ENCODE measurements around the gene PKP1.

Gene PKP1

GRCh38 chr1:201324821-201325677 lies 41.7 kb downstream of the PKP1 start:
- H4K20me1 ChIP-seq (ENCODE audit: insufficient read depth, low read length) = no peaks in the 10 kb centered on the region
- H3K27ac ChIP-seq (ENCODE audit: low read length) = no peak overlapping the region
- H3K9me3 ChIP-seq (ENCODE audit: insufficient read depth, low read length, severe bottlenecking) = no peaks in the 10 kb centered on the region
- ATAC-seq (ENCODE audit: insufficient read depth, low read depth) = no peak
- no peaks in the 10 kb centered on the region for H3K79me2 ChIP-seq (ENCODE audit: insufficient read depth, low read length)
- H3K27me3 ChIP-seq (ENCODE audit: insufficient read depth, low read length, poor library complexity) = no peaks in the 10 kb centered on the region
- H3K4me3 ChIP-seq (ENCODE audit: low read depth in 1 of 2, low read length in 2 of 2) = no peak overlapping the region
- no peak overlapping the region for H3K4me2 ChIP-seq (ENCODE audit: insufficient read depth, low read length)
- no peak overlapping the region for H2AFZ ChIP-seq (ENCODE audit: low read depth, low read length)
- no peak for DNase-seq
- no peak overlapping the region for H3K9ac ChIP-seq (ENCODE audit: low read depth, low read length)
- no peaks in the 10 kb centered on the region for H3K4me1 ChIP-seq (ENCODE audit: insufficient read depth, low read length)
- TF ChIP-seq EZH2 (IDR thresholded peaks at IDR 0.05; ENCODE audit: borderline replicate concordance, low read depth, low read length, severe bottlenecking) = no peak
- no peak for TF ChIP-seq CTCF (IDR thresholded peaks at IDR 0.05; ENCODE audit: borderline replicate concordance, extremely low read depth, low read length, poor library complexity, severe bottlenecking)
- no peaks in the 10 kb centered on the region for H3K36me3 ChIP-seq (ENCODE audit: insufficient read depth, low read length)

- ATAC-seq (ENCODE audit: insufficient read depth, low read depth) (no peak), DNase-seq (no peak)
- Histone ChIP-seq H4K20me1 (ENCODE audit: insufficient read depth, low read length) (no peaks in the 10 kb centered on the region), H3K4me3 (ENCODE audit: low read depth in 1 of 2, low read length in 2 of 2) (no peak overlapping the region), H3K79me2 (ENCODE audit: insufficient read depth, low read length) (no peaks in the 10 kb centered on the region), H3K9ac (ENCODE audit: low read depth, low read length) (no peak overlapping the region), H3K9me3 (ENCODE audit: insufficient read depth, low read length, severe bottlenecking) (no peaks in the 10 kb centered on the region), H2AFZ (ENCODE audit: low read depth, low read length) (no peak overlapping the region), H3K27ac (ENCODE audit: low read length) (no peak overlapping the region), H3K4me2 (ENCODE audit: insufficient read depth, low read length) (no peak overlapping the region), H3K27me3 (ENCODE audit: insufficient read depth, low read length, poor library complexity) (no peaks in the 10 kb centered on the region), H3K4me1 (ENCODE audit: insufficient read depth, low read length) (no peaks in the 10 kb centered on the region), H3K36me3 (ENCODE audit: insufficient read depth, low read length) (no peaks in the 10 kb centered on the region)
- no peak for TF ChIP-seq CTCF (IDR thresholded peaks at IDR 0.05; ENCODE audit: borderline replicate concordance, extremely low read depth, low read length, poor library complexity, severe bottlenecking)
- no peak for TF ChIP-seq EZH2 (IDR thresholded peaks at IDR 0.05; ENCODE audit: borderline replicate concordance, low read depth, low read length, severe bottlenecking)
Measured at GRCh38 chr1:201325678-201326060, 42.4 kb downstream of the PKP1 start.

GRCh38 chr1:201326710-201327109 lies 43.4 kb downstream of the PKP1 start:
- Histone ChIP-seq H3K79me2 (ENCODE audit: insufficient read depth, low read length) (no peaks in the 10 kb centered on the region), H3K27ac (ENCODE audit: low read length) (no peak overlapping the region), H2AFZ (ENCODE audit: low read depth, low read length) (no peak overlapping the region), H3K9ac (ENCODE audit: low read depth, low read length) (no peak overlapping the region), H3K36me3 (ENCODE audit: insufficient read depth, low read length) (no peaks in the 10 kb centered on the region), H4K20me1 (ENCODE audit: insufficient read depth, low read length) (no peaks in the 10 kb centered on the region), H3K4me3 (ENCODE audit: low read depth in 1 of 2, low read length in 2 of 2) (no peak overlapping the region), H3K27me3 (ENCODE audit: insufficient read depth, low read length, poor library complexity) (no peaks in the 10 kb centered on the region), H3K4me2 (ENCODE audit: insufficient read depth, low read length) (no peak overlapping the region), H3K4me1 (ENCODE audit: insufficient read depth, low read length) (no peaks in the 10 kb centered on the region; the same call in 1 of the 2 replicates), H3K9me3 (ENCODE audit: insufficient read depth, low read length, severe bottlenecking) (no peaks in the 10 kb centered on the region)
- DNase-seq (no peak), ATAC-seq (ENCODE audit: insufficient read depth, low read depth) (no peak)
- TF ChIP-seq CTCF (IDR thresholded peaks at IDR 0.05; ENCODE audit: borderline replicate concordance, extremely low read depth, low read length, poor library complexity, severe bottlenecking) (no peak), EZH2 (IDR thresholded peaks at IDR 0.05; ENCODE audit: borderline replicate concordance, low read depth, low read length, severe bottlenecking) (no peak)

All from DND-41 (cell line).